Measurements from ENCODE around the gene NR2F2. TPM values are rescaled to one million over a fixed set of nuclear protein-coding genes. Genes with fewer than 3 reads are reported as not detected.
"Not testable (repeated sequence)": the region's sequence is repeated elsewhere in the genome, so short reads cannot be mapped to it uniquely, and the experiment has no call there.

NR2F2 gene
- total RNA-seq, 4 donors from 2014 or later, result 8.9 to 41.8 (median 20.1) TPM

DNA sequence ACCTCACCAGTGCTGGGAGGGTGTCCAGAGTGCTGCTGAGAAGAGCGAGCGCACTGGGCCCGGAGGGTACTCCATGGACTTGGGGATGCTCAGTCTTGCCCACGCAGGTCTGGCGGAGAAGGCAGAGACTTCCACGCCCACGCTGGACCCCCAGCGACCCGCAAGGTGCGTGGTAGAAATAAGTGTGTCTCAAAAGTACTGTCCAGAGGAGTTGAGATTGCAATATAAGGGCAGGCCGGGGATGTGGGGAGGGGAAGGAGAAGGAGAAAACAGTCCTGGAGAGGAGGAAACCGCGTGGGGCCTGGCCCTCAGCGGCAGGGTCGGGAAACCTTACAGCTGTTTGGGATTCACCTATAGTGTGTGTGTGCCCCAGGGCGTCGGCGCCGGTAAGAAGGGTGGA lies 38.9 kb downstream of the NR2F2 start:
- no peak for DNase-seq (ENCODE audit: low spot score)
- ATAC-seq (ENCODE audit: low FRiP score), result no peak
- TF ChIP-seq, protein P1, sequence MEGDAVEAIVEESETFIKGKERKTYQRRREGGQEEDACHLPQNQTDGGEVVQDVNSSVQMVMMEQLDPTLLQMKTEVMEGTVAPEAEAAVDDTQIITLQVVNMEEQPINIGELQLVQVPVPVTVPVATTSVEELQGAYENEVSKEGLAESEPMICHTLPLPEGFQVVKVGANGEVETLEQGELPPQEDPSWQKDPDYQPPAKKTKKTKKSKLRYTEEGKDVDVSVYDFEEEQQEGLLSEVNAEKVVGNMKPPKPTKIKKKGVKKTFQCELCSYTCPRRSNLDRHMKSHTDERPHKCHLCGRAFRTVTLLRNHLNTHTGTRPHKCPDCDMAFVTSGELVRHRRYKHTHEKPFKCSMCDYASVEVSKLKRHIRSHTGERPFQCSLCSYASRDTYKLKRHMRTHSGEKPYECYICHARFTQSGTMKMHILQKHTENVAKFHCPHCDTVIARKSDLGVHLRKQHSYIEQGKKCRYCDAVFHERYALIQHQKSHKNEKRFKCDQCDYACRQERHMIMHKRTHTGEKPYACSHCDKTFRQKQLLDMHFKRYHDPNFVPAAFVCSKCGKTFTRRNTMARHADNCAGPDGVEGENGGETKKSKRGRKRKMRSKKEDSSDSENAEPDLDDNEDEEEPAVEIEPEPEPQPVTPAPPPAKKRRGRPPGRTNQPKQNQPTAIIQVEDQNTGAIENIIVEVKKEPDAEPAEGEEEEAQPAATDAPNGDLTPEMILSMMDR (IDR thresholded peaks at IDR 0.05), result no peak

- no peak for ATAC-seq (ENCODE audit: low FRiP score)
- no peak for DNase-seq (ENCODE audit: low spot score)
Measured at GRCh38 chr15:96369825-96370621, 39.5 kb downstream of the NR2F2 start.

GRCh38 chr15:96372554-96372953 lies 42.1 kb downstream of the NR2F2 start:
- DNase-seq (ENCODE audit: low spot score) (no peak), ATAC-seq (ENCODE audit: low FRiP score) (no peak)
- TF ChIP-seq, protein P1 (IDR thresholded peaks at IDR 0.05), result no peak

More at GRCh38 chr15:96369825-96370621, 39.5 kb downstream of the NR2F2 start:
- TF ChIP-seq, protein P1 (IDR thresholded peaks at IDR 0.05), result no peak

DNA sequence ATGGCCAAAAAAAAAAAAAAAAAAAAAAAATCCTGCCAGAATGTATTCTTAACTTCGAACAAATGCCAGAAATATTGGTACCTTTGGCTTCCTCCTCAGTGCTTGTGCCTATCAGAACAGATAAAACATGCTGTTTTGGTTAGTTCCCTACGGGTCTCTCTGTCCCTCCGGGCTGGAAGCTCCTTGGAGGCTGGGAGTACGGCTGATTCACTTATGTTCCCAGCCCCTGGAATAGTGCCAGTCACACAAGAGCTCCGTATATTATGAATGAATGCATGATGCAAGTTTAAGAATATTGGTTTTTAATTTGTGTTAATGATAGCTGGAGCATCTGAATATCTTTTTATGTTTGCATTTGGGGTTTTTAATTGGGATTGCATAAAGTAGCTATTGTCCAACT lies 44.0 kb downstream of the NR2F2 start:
- TF ChIP-seq, protein P1 (IDR thresholded peaks at IDR 0.05), result no peak
- ATAC-seq (ENCODE audit: low FRiP score) (no peak), DNase-seq (ENCODE audit: low spot score) (no peak)

DNA sequence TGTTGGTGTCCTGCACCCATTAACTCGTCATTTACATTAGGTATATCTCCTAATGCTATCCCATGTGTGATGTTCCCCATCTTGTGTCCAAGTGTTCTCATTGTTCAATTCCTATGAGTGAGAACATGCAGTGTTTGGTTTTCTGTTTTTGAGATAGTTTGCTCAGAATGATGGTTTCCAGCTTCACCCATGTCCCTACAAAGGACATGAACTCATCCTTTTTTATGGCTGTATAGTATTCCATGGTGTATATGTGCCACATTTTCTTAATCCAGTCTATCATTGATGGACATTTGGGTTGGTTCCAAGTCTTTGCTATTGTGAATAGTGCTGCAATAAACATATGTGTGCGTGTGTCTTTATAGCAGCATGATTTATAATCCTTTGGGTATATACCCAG lies 49.1 kb downstream of the NR2F2 start:
- not testable (repeated sequence) for DNase-seq (ENCODE audit: low spot score); ATAC-seq (ENCODE audit: low FRiP score)

- no peak for DNase-seq (ENCODE audit: low spot score)
- TF ChIP-seq, protein P1 (IDR thresholded peaks at IDR 0.05), result no peak
- no peak for ATAC-seq (ENCODE audit: low FRiP score)
Measured at GRCh38 chr15:96381463-96381862, 51.0 kb downstream of the NR2F2 start.

DNA sequence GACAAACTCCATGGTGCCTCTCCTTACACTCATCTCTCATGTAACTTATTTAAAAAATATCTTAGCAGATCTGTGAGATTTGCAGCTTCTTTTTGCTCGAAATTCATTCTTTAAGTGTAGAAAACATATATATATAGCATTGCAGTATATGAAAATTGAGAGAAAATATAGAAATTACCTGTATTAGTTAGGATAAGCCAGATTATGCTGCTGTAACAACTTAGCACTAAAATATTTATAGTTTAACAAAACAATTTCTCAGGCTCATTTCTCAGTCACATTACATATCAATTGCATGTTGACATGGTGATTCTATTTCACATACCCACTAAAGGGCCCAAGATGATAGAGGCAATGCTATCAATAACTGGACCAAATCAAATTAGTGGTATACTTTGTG lies 54.7 kb downstream of the NR2F2 start:
- ATAC-seq (ENCODE audit: low FRiP score) (no peak), DNase-seq (ENCODE audit: low spot score) (no peak)
- TF ChIP-seq, protein P1 (IDR thresholded peaks at IDR 0.05), result no peak
